Small intestine (tissue), 7 donors: Measurements from ENCODE around the gene TICRR. TPM values are rescaled to one million over a fixed set of nuclear protein-coding genes. Genes with fewer than 3 reads are reported as not detected.

Experiments
- DNase-seq, 2 donors: peaks; one replicate each; pipeline versions ENCODE4 v3.0.0 to v3.0.0-alpha.2; 2013
- FAIRE-seq: peaks from 2 replicates; lab custom pipeline; 2012; peaks lifted over from hg19 to GRCh38; lab: Jason Lieb, UNC
- H3K27ac ChIP-seq, 3 donors: one replicate each; pipeline ENCODE4 v1.5.1; 2013; ENCODE audit warnings: low read length in 2 of 3, mild to moderate bottlenecking in 2 of 3, control low read depth in 1 of 3, inconsistent platforms in 1 of 3, low read depth in 1 of 3, moderate library complexity in 1 of 3
- H3K27me3 ChIP-seq, 3 donors: one replicate each; pipeline ENCODE4 v1.6.1; 2013; ENCODE audit warnings: low read length in 3 of 3, inconsistent platforms in 1 of 3; ENCODE audit not compliant: control insufficient read depth in 3 of 3, insufficient read depth in 3 of 3
- H3K36me3 ChIP-seq, 3 donors: one replicate each; pipeline ENCODE4 v1.6.1; 2013; ENCODE audit warnings: low read length in 3 of 3, inconsistent platforms in 1 of 3, low read depth in 1 of 3, mild to moderate bottlenecking in 1 of 3, moderate library complexity in 1 of 3; ENCODE audit not compliant: control insufficient read depth in 3 of 3, insufficient read depth in 2 of 3
- H3K4me1 ChIP-seq, 3 donors: one replicate each; pipeline ENCODE4 v1.6.1; 2013; ENCODE audit warnings: low read length in 2 of 3, inconsistent platforms in 1 of 3, low read depth in 1 of 3, mild to moderate bottlenecking in 1 of 3, moderate library complexity in 1 of 3; ENCODE audit not compliant: control insufficient read depth in 3 of 3, insufficient read depth in 2 of 3
- H3K4me3 ChIP-seq, 3 donors: one replicate each; pipeline ENCODE4 v1.5.1; 2013; ENCODE audit warnings: low read length in 3 of 3, control low read depth in 1 of 3, inconsistent platforms in 1 of 3, low read depth in 1 of 3, mild to moderate bottlenecking in 1 of 3, moderate library complexity in 1 of 3
- H3K9me3 ChIP-seq, 2 donors: one replicate each; pipeline ENCODE4 v1.6.1; 2013; ENCODE audit warnings: low read depth in 1 of 2, low read length in 1 of 2; ENCODE audit not compliant: control insufficient read depth in 2 of 2, insufficient read depth in 1 of 2
- WGBS, 3 donors: extraction: QIAGEN DNeasy Blood & Tissue Kit; methylation state at CpG; one replicate each; pipeline ENCODE4 v1.1.7; 2013; 5-methylcytosine and 5-hydroxymethylcytosine counted together
- polyA plus RNA-seq, 4 donors: library from polyadenylated mRNA; stranded (reverse) in 3 of 4; unstranded in 1 of 4; fragments of 200-250 nt in 3 of 4; fragments of 120-200 nt in 1 of 4; gene quantifications; one replicate each; pipeline versions ENCODE4 v1.2.1 to v1.2.3, GENCODE V29; 2013
- donor health status: healthy with polysubstance abuse.
- donor health status: control.
- donor health status: control.
- donor health status: Bipolar disorder and iron deficiency.
- donor health status: healthy.

TICRR gene
- polyA plus RNA-seq, 4 donors, result 0.22 to 4.1 (median 3.7) TPM; not detected in 1

GRCh38 chr15:89672221-89673164, 97.2 kb downstream of the TICRR start:
- Histone ChIP-seq H3K27ac (no peak overlapping the region), H3K27me3 (no peaks in the 10 kb centered on the region), H3K4me3 (no peak overlapping the region), H3K36me3 (no peaks in the 10 kb centered on the region), H3K9me3 (no peaks in the 10 kb centered on the region), H3K4me1 (peaks cover 0 to 3% (median 3%) of the 10 kb centered on the region in 3 donors)
- WGBS, 3 donors, result 90 to 95% (median 93%) methylated on average over 12 of the region's 12 CpGs
- DNase-seq (no peak), FAIRE-seq (no peak)

GRCh38 chr15:89673165-89673512, 97.9 kb downstream of the TICRR start:
- no peak for DNase-seq
- Histone ChIP-seq H3K4me3 (no peak overlapping the region), H3K9me3 (no peaks in the 10 kb centered on the region), H3K36me3 (no peaks in the 10 kb centered on the region), H3K4me1 (peaks cover 0 to 3% (median 3%) of the 10 kb centered on the region in 3 donors), H3K27ac (no peak overlapping the region), H3K27me3 (no peaks in the 10 kb centered on the region)
- no peak for FAIRE-seq
- 68 to 77% (median 75%) methylated on average over 12 of the region's 12 CpGs for WGBS, 3 donors

- DNase-seq, result no peak
- Histone ChIP-seq H3K4me3 (no peak overlapping the region), H3K36me3 (no peaks in the 10 kb centered on the region), H3K27me3 (no peaks in the 10 kb centered on the region), H3K27ac (no peak overlapping the region), H3K9me3 (no peaks in the 10 kb centered on the region), H3K4me1 (peaks cover 0 to 3% (median 3%) of the 10 kb centered on the region in 3 donors)
- WGBS, 3 donors, result 82 to 87% (median 85%) methylated on average over 4 of the region's 4 CpGs
- FAIRE-seq, result no peak
Measured at GRCh38 chr15:89674526-89674925, 99.3 kb downstream of the TICRR start.

GRCh38 chr15:89675606-89676005, 100.3 kb downstream of the TICRR start:
- DNase-seq (no peak), FAIRE-seq (no peak)
- Histone ChIP-seq H3K27me3 (no peaks in the 10 kb centered on the region), H3K4me3 (no peak overlapping the region), H3K36me3 (no peaks in the 10 kb centered on the region), H3K4me1 (peaks cover 0 to 11% (median 3%) of the 10 kb centered on the region in 3 donors), H3K27ac (no peak overlapping the region), H3K9me3 (no peaks in the 10 kb centered on the region)
- 76 to 85% (median 76%) methylated on average over 6 of the region's 6 CpGs for WGBS, 3 donors

GRCh38 chr15:89677381-89677780, 102.1 kb downstream of the TICRR start:
- Histone ChIP-seq H3K4me1 (peaks cover 0 to 12% (median 4%) of the 10 kb centered on the region in 3 donors), H3K9me3 (no peaks in the 10 kb centered on the region), H3K36me3 (no peaks in the 10 kb centered on the region), H3K27ac (no peak overlapping the region), H3K27me3 (no peaks in the 10 kb centered on the region), H3K4me3 (no peak overlapping the region)
- 82 to 96% (median 88%) methylated on average over 1 of the region's 1 CpG for WGBS, 3 donors
- DNase-seq, result no peak
- no peak for FAIRE-seq

Other genes with a start within 250 kb of the TICRR start
- gene POLG, start 240.6 kb upstream of the TICRR start, polyA plus RNA-seq, result 10 to 100 TPM; 33.0 to 47.0 (median 39.0) TPM
- gene RHCG, start 78.9 kb upstream of the TICRR start, polyA plus RNA-seq, result 1 to 10 TPM in 2 of 4 donors, under 1 TPM in 2; 0.16 to 2.2 (median 1.3) TPM
- 1 to 10 TPM in 2 of 4 donors, under 1 TPM in 1, not detected in 1; 0.27 to 2.1 (median 1.9) TPM for gene KIF7, start 80.0 kb downstream of the TICRR start, polyA plus RNA-seq
- gene PLIN1, start 103.9 kb downstream of the TICRR start, polyA plus RNA-seq, result 10 to 100 TPM in 1 of 4 donors, 1 to 10 TPM in 2, under 1 TPM in 1; 0.44 to 18.0 (median 4.8) TPM
- 10 to 100 TPM; 10.5 to 19.2 (median 16.8) TPM for gene PEX11A, start 115.3 kb downstream of the TICRR start, polyA plus RNA-seq
- gene WDR93, start 115.3 kb downstream of the TICRR start, polyA plus RNA-seq, result under 1 TPM in 2 of 4 donors, not detected in 2; 0.09 to 0.19 TPM
- gene MESP1, start 175.8 kb downstream of the TICRR start, polyA plus RNA-seq, result 1 to 10 TPM in 1 of 4 donors, under 1 TPM in 2, not detected in 1; 0.69 to 1.1 (median 0.97) TPM
- under 1 TPM in 2 of 4 donors, not detected in 2; 0.34 to 0.39 TPM for gene MESP2, start 200.9 kb downstream of the TICRR start, polyA plus RNA-seq
- 1,000 to 10,000 TPM; 1,286 to 3,293 (median 2,526) TPM for gene ANPEP, start 239.4 kb downstream of the TICRR start, polyA plus RNA-seq